ENCODE results near the gene NDUFB4. TPM values are rescaled to one million over a fixed set of nuclear protein-coding genes. Genes with fewer than 3 reads are reported as not detected.

The NDUFB4 gene
- total RNA-seq, 1 experiment from 2014 or later = 174 TPM

DNA sequence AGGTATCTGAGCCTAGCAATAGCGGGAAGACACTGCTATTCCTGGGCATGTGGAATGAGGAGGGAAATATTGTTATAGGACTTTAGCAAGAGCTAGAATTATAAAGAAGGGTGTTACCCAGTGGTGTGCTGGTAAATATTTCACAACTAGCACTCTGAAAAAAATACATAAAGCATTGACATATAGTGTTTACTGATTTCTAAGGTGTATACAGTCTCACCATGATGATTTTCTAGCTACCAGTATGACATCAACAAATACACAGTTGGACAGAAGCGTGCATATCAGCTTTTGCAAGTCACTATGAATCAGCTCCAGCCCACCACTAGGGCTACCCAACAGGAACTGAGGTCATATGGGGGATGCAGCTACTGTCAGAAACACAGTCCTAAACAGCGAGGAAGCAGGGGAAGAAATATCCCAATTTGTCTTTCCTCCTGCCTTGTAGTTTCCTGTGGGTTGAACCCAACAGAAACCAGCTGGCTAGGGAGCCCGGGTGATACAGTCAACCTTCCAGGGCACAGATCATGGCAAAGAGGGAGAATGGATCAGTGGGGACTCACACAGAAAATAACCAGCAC is 46.3 kb downstream of the NDUFB4 start:
- TF ChIP-seq ZNF317 (CRISPR knock-in tag; IDR thresholded peaks at IDR 0.05; ENCODE audit: borderline replicate concordance, low read depth) = no peak
- TF ChIP-seq MXD4 (CRISPR knock-in tag; IDR thresholded peaks at IDR 0.05; ENCODE audit: borderline replicate concordance) = no peak
- TF ChIP-seq JAZF1 (CRISPR knock-in tag; IDR thresholded peaks at IDR 0.05) = no peak
- no peak for TF ChIP-seq TCF7 (CRISPR knock-in tag; IDR thresholded peaks at IDR 0.05; ENCODE audit: low read depth)
- TF ChIP-seq, protein P1, sequence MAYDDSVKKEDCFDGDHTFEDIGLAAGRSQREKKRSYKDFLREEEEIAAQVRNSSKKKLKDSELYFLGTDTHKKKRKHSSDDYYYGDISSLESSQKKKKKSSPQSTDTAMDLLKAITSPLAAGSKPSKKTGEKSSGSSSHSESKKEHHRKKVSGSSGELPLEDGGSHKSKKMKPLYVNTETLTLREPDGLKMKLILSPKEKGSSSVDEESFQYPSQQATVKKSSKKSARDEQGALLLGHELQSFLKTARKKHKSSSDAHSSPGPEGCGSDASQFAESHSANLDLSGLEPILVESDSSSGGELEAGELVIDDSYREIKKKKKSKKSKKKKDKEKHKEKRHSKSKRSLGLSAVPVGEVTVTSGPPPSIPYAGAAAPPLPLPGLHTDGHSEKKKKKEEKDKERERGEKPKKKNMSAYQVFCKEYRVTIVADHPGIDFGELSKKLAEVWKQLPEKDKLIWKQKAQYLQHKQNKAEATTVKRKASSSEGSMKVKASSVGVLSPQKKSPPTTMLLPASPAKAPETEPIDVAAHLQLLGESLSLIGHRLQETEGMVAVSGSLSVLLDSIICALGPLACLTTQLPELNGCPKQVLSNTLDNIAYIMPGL (CRISPR knock-in tag; IDR thresholded peaks at IDR 0.05) = no peak
- TF ChIP-seq, protein P2, sequence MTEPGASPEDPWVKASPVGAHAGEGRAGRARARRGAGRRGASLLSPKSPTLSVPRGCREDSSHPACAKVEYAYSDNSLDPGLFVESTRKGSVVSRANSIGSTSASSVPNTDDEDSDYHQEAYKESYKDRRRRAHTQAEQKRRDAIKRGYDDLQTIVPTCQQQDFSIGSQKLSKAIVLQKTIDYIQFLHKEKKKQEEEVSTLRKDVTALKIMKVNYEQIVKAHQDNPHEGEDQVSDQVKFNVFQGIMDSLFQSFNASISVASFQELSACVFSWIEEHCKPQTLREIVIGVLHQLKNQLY (CRISPR knock-in tag; IDR thresholded peaks at IDR 0.05) = no peak
- TF ChIP-seq ZBTB21 (CRISPR knock-in tag; IDR thresholded peaks at IDR 0.05; ENCODE audit: borderline replicate concordance) = no peak
- TF ChIP-seq, protein P3, sequence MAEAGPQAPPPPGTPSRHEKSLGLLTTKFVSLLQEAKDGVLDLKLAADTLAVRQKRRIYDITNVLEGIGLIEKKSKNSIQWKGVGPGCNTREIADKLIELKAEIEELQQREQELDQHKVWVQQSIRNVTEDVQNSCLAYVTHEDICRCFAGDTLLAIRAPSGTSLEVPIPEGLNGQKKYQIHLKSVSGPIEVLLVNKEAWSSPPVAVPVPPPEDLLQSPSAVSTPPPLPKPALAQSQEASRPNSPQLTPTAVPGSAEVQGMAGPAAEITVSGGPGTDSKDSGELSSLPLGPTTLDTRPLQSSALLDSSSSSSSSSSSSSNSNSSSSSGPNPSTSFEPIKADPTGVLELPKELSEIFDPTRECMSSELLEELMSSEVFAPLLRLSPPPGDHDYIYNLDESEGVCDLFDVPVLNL (CRISPR knock-in tag; IDR thresholded peaks at IDR 0.05; ENCODE audit: borderline replicate concordance, low read depth) = no peak
- TF ChIP-seq NR2C2 (CRISPR knock-in tag; IDR thresholded peaks at IDR 0.05) = no peak
- no peak for TF ChIP-seq PRRX2 (CRISPR knock-in tag; IDR thresholded peaks at IDR 0.05)
- TF ChIP-seq ELF4 (CRISPR knock-in tag; IDR thresholded peaks at IDR 0.05; ENCODE audit: low read depth) = no peak
- TF ChIP-seq, protein P4, sequence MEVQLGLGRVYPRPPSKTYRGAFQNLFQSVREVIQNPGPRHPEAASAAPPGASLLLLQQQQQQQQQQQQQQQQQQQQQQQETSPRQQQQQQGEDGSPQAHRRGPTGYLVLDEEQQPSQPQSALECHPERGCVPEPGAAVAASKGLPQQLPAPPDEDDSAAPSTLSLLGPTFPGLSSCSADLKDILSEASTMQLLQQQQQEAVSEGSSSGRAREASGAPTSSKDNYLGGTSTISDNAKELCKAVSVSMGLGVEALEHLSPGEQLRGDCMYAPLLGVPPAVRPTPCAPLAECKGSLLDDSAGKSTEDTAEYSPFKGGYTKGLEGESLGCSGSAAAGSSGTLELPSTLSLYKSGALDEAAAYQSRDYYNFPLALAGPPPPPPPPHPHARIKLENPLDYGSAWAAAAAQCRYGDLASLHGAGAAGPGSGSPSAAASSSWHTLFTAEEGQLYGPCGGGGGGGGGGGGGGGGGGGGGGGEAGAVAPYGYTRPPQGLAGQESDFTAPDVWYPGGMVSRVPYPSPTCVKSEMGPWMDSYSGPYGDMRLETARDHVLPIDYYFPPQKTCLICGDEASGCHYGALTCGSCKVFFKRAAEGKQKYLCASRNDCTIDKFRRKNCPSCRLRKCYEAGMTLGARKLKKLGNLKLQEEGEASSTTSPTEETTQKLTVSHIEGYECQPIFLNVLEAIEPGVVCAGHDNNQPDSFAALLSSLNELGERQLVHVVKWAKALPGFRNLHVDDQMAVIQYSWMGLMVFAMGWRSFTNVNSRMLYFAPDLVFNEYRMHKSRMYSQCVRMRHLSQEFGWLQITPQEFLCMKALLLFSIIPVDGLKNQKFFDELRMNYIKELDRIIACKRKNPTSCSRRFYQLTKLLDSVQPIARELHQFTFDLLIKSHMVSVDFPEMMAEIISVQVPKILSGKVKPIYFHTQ (CRISPR knock-in tag; IDR thresholded peaks at IDR 0.05) = no peak
- no peak for TF ChIP-seq NFYB (CRISPR knock-in tag; conservative IDR thresholded peaks at IDR 0.05; ENCODE audit: low read depth)
- TF ChIP-seq GRHL2 (CRISPR knock-in tag; IDR thresholded peaks at IDR 0.05; ENCODE audit: insufficient replicate concordance, severe bottlenecking) = no peak
- no peak for TF ChIP-seq RELA (CRISPR knock-in tag; IDR thresholded peaks at IDR 0.05; ENCODE audit: borderline replicate concordance)
- TF ChIP-seq NR1H2 (CRISPR knock-in tag; IDR thresholded peaks at IDR 0.05) = no peak
- TF ChIP-seq, protein P5, sequence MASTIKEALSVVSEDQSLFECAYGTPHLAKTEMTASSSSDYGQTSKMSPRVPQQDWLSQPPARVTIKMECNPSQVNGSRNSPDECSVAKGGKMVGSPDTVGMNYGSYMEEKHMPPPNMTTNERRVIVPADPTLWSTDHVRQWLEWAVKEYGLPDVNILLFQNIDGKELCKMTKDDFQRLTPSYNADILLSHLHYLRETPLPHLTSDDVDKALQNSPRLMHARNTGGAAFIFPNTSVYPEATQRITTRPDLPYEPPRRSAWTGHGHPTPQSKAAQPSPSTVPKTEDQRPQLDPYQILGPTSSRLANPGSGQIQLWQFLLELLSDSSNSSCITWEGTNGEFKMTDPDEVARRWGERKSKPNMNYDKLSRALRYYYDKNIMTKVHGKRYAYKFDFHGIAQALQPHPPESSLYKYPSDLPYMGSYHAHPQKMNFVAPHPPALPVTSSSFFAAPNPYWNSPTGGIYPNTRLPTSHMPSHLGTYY (CRISPR knock-in tag; IDR thresholded peaks at IDR 0.05) = no peak
- Mint-ChIP-seq H3K27me3 (ENCODE audit: low read depth) (no peaks in the 10 kb centered on the region), H3K27ac (no peak overlapping the region), H3K4me1 (peaks cover 18% of the 10 kb centered on the region), H3K4me3 (no peak overlapping the region), H3K36me3 (peaks cover 8% of the 10 kb centered on the region; the same call in 1 of the 2 replicates), H3K9me3 (peaks cover 12% of the 10 kb centered on the region)
- ChIA-PET CTCF (interaction anchor here (0.6 to 1.4 kb wide), 2 partner anchors 24 to 152 kb away, joined by 3 to 5 read pairs; no protein-coding TSS in a partner anchor), POLR2A (no interaction called here)
- no peak for DNase-seq (ENCODE audit: low spot score)
- ATAC-seq = no peak
